ENCODE measurements around the gene SLC37A2.

SLC37A2 gene

DNA sequence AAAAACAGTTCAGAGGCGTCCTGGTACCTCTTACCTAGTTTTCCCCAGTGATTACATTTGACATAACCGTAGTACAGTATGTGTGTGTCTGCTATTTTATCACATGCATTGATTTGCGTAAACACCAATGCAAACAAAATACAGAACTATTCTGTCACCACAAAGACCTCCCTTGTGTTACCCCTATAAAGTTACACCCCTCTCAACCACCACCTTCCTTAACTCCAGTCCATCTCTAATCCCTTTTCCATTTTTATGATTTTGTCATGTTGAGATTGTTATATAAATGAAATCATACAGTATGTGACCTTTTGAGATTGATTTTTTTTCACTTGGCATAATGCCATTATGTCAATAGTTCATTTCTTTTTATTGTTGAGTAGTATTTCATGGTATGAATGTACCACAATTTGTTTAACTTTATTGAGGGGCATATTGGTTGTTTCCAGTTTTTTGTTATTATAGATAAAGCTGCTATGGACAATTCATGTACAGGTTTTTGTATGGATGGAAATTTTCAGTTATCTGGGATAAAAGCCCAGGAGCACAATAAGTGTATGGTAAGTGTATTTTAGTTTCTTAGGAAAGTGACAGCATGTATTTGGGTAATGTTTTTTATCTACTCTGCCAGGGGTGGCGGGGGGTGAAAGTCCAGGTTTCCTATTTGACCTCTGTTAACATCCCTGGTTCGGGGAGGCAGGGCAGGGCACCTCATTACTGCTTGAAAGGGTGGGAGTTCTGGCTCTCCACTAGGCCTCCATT is 6.0 kb upstream of the SLC37A2 start:
- FAIRE-seq (no peak), DNase-seq (ENCODE audit: insufficient read length) (no peak)
- TF ChIP-seq POLR2A (IDR thresholded peaks at IDR 0.05; ENCODE audit: low read depth, low read length), result no peak
- TF ChIP-seq TAF1 (IDR thresholded peaks at IDR 0.05; ENCODE audit: borderline replicate concordance, low read depth, low read length), result no peak
- TF ChIP-seq POLR2AphosphoS5 (IDR thresholded peaks at IDR 0.05; ENCODE audit: low read depth, low read length), result no peak

GRCh38 chr11:125057693-125058016 is 5.5 kb upstream of the SLC37A2 start:
- no peak for TF ChIP-seq TAF1 (IDR thresholded peaks at IDR 0.05; ENCODE audit: borderline replicate concordance, low read depth, low read length)
- no peak for TF ChIP-seq POLR2A (IDR thresholded peaks at IDR 0.05; ENCODE audit: low read depth, low read length)
- TF ChIP-seq POLR2AphosphoS5 (IDR thresholded peaks at IDR 0.05; ENCODE audit: low read depth, low read length), result no peak
- FAIRE-seq, result no peak
- no peak for DNase-seq (ENCODE audit: insufficient read length)

DNA sequence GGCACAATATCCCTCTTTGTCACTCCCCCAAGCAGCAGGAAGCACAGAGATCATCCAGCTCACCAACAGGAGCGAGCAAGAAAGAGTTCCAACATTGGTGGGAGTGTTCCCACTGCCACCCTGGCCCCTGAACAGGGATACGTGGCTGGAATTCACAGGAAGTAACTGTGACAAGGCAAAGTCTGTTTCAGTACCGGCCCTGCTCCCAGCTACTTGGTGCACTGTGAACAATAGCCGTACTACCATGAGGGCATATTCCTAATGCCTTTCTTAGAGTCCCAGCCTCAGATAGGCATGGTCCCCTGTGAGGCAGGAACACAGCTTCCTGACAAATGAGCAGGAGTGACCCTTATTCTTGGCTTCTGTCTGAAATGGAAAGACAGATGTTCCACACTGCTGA is 1.8 kb upstream of the SLC37A2 start:
- FAIRE-seq (no peak), DNase-seq (ENCODE audit: insufficient read length) (no peak)
- no peak for TF ChIP-seq TAF1 (IDR thresholded peaks at IDR 0.05; ENCODE audit: borderline replicate concordance, low read depth, low read length)
- TF ChIP-seq POLR2A (IDR thresholded peaks at IDR 0.05; ENCODE audit: low read depth, low read length), result no peak
- no peak for TF ChIP-seq POLR2AphosphoS5 (IDR thresholded peaks at IDR 0.05; ENCODE audit: low read depth, low read length)

DNA sequence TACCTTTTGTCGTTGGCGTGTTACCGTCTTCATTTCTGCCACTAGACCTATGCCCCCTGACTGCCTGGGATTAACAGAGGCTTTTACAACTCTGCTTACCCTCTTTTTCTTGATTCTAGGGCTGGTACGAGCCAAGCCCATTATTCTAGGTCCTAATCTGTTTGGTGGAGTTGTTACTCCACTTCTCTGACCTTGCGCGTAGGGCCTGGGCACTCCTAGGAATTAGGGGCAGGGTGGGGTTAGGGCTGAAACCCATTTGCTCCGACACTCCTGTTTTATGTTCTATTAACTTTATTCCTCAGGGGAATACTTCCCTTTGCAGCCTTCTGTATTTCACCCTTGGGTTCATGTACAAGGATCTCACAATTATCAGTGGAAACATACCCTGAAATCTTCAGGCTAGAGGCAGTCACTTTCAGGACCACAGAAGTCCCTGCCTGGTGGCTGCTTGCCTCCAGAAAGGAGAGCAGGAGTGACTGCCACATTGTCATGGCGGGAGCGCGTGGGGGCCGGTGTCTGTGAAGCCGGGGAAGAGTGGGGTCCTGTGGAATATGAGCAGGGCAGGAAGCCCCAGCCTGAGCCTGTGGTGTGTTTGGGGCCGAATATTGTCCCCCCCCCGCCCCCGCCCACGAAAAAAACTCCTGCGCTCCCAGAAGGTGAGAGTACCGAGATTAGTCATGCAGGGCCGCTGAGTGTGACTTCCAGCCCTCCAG is 731 bp upstream of the SLC37A2 start:
- TF ChIP-seq POLR2A (IDR thresholded peaks at IDR 0.05; ENCODE audit: low read depth, low read length) (no peak), POLR2AphosphoS5 (IDR thresholded peaks at IDR 0.05; ENCODE audit: low read depth, low read length) (no peak), TAF1 (IDR thresholded peaks at IDR 0.05; ENCODE audit: borderline replicate concordance, low read depth, low read length) (no peak)
- FAIRE-seq (no peak), DNase-seq (ENCODE audit: insufficient read length) (no peak)

GRCh38 chr11:125063429-125064043 is 431 bp downstream of the SLC37A2 start:
- peak; percentile 34 for DNase-seq (ENCODE audit: insufficient read length)
- peak; percentile 44 for FAIRE-seq
- TF ChIP-seq POLR2AphosphoS5 (IDR thresholded peaks at IDR 0.05; ENCODE audit: low read depth, low read length), result no peak
- no peak for TF ChIP-seq TAF1 (IDR thresholded peaks at IDR 0.05; ENCODE audit: borderline replicate concordance, low read depth, low read length)
- TF ChIP-seq POLR2A (IDR thresholded peaks at IDR 0.05; ENCODE audit: low read depth, low read length), result no peak

DNA sequence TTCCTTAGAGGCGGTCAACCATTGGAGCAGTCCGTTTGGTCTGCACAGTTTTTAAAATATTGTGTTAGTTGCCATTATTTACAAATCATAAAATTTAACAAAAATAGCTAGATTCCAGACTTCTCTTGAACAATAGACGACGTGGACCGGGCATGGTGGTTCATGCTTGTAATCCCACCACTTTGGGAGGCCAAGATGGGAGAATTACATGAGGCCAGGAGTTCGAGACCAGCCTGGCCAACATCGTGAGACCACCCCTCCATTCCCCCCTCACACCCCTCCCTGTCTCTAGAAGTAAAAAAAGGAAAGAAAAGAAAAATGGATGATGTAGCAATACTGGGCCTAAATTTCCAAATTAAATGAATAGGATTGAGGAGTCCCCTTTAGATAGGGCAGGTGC is 965 bp downstream of the SLC37A2 start:
- TF ChIP-seq TAF1 (IDR thresholded peaks at IDR 0.05; ENCODE audit: borderline replicate concordance, low read depth, low read length) (no peak), POLR2A (IDR thresholded peaks at IDR 0.05; ENCODE audit: low read depth, low read length) (no peak), POLR2AphosphoS5 (IDR thresholded peaks at IDR 0.05; ENCODE audit: low read depth, low read length) (no peak)
- FAIRE-seq (peak; percentile 14), DNase-seq (ENCODE audit: insufficient read length) (no peak)

DNA sequence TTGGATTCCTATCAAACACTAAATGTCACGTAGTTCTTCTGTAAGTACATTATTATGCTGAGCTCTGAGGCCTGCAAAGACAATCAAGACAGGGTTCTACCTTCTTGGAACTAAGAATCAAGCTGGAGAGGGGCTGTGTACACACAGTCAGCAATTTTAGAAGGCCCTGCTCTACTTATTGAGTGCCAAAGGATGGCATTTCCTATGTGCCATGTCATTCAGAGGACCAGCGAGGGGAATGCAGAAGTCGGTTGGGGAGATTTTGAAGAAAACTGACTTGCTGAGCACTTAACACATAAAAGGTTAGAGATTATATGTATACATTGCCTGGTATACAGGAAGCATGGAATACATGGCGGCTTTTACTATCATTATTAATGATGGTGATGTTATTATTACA is 5.3 kb downstream of the SLC37A2 start:
- no peak for DNase-seq (ENCODE audit: insufficient read length)
- FAIRE-seq, result no peak
- TF ChIP-seq POLR2A (IDR thresholded peaks at IDR 0.05; ENCODE audit: low read depth, low read length), result no peak
- TF ChIP-seq POLR2AphosphoS5 (IDR thresholded peaks at IDR 0.05; ENCODE audit: low read depth, low read length), result no peak
- TF ChIP-seq TAF1 (IDR thresholded peaks at IDR 0.05; ENCODE audit: borderline replicate concordance, low read depth, low read length), result no peak

- FAIRE-seq, result no peak
Observed at GRCh38 chr11:125069008-125069407, 5.9 kb downstream of the SLC37A2 start.

GRCh38 chr11:125069796-125070195 is 6.7 kb downstream of the SLC37A2 start:
- FAIRE-seq, result peak; percentile 36
- TF ChIP-seq TAF1 (IDR thresholded peaks at IDR 0.05; ENCODE audit: borderline replicate concordance, low read depth, low read length) (no peak), POLR2A (IDR thresholded peaks at IDR 0.05; ENCODE audit: low read depth, low read length) (no peak), POLR2AphosphoS5 (IDR thresholded peaks at IDR 0.05; ENCODE audit: low read depth, low read length) (no peak)
- no peak for DNase-seq (ENCODE audit: insufficient read length)

More at GRCh38 chr11:125069008-125069407, 5.9 kb downstream of the SLC37A2 start:
- DNase-seq (ENCODE audit: insufficient read length), result no peak
- TF ChIP-seq TAF1 (IDR thresholded peaks at IDR 0.05; ENCODE audit: borderline replicate concordance, low read depth, low read length), result no peak
- no peak for TF ChIP-seq POLR2A (IDR thresholded peaks at IDR 0.05; ENCODE audit: low read depth, low read length)
- no peak for TF ChIP-seq POLR2AphosphoS5 (IDR thresholded peaks at IDR 0.05; ENCODE audit: low read depth, low read length)

DNA sequence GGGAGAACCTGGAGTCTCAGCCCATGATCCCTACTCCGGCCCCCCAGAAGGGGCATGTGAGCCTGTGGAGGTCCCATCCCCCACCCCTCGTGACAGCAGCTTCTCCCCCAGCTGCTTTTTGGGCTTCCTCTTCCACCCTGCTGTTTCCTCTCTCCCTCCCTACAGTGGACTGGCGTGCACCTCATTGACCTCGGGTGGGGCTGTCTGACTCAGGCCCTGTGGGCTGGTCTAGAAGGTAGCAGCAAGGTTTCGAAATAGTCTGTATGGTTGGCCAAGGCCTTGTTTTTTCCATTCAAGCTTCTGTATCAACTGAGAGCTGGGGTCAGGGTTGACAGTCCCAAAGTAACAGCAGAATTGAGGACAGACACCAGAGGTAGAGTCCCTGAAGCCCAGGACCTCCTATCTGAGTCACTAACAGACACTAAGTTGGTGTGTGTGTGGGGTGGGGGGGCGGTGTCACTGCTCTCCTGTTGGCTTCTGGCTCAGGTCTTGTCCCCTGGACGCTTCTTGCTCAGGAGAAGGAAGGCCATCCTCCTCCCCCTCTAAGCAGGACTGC is 7.7 kb downstream of the SLC37A2 start:
- TF ChIP-seq POLR2A (IDR thresholded peaks at IDR 0.05; ENCODE audit: low read depth, low read length), result no peak
- FAIRE-seq (peak; percentile 99), DNase-seq (ENCODE audit: insufficient read length) (peak; percentile 60)

GRCh38 chr11:125071435-125071834 is 8.3 kb downstream of the SLC37A2 start:
- no peak for FAIRE-seq
- TF ChIP-seq POLR2A (IDR thresholded peaks at IDR 0.05; ENCODE audit: low read depth, low read length), result no peak
- no peak for DNase-seq (ENCODE audit: insufficient read length)

DNA sequence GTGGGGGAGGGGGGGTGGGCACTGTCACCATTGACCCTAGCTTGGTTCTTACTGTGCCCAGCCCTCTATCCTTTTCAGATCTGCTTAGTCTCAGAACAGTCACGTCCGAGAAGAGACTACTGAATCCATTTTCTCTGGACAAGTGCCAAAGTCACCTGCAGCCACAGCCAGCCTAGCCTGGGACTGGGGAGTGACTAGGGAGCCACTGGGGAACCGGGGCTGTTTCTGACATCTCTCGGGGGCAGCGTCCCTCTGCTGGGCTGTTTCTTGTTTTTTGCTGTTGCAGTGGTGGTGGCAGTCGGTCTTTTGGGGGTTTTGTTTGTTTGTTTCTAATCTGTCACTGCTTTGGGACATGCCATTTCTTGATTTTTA is 8.7 kb downstream of the SLC37A2 start:
- FAIRE-seq (peak; percentile 79), DNase-seq (ENCODE audit: insufficient read length) (no peak)
- TF ChIP-seq POLR2A (IDR thresholded peaks at IDR 0.05; ENCODE audit: low read depth, low read length), result no peak
- no peak for TF ChIP-seq TAF1 (IDR thresholded peaks at IDR 0.05; ENCODE audit: borderline replicate concordance, low read depth, low read length)
- TF ChIP-seq POLR2AphosphoS5 (IDR thresholded peaks at IDR 0.05; ENCODE audit: low read depth, low read length), result no peak

All from GM12892 (cell line).